PC-9 (cell line): Measurements from ENCODE around the gene SPEG. TPM values are rescaled to one million over a fixed set of nuclear protein-coding genes. Genes with fewer than 3 reads are reported as not detected.

Experiments
- BruUV-seq: library from RNA; stranded (reverse); fragments of 400-500 nt; replicated peaks from 2 replicates; lab custom pipeline; 2021; lab: Mats Ljungman, UMichigan
- CTCF ChIA-PET: fragments of 300-600 bp; sonication (Branson Sonifier 250); formaldehyde crosslinking; loops from one replicate; lab custom pipeline; 2022; ENCODE audit warnings: antibody characterized with exemption; lab: Charles Lee
- POLR2A ChIA-PET: fragments of 300-600 bp; sonication (Branson Sonifier 250); formaldehyde crosslinking; loops from one replicate; lab custom pipeline; 2022; ENCODE audit warnings: antibody characterized with exemption; ENCODE audit not compliant: unreplicated experiment; lab: Charles Lee
- DNase-seq, 2 experiments: peaks; one replicate each; pipeline versions ENCODE4 v3.0.0 to v3.0.0-alpha.2; 2015 to 2022; ENCODE audit warnings: mixed read lengths in 1 of 2
- H2AFZ ChIP-seq: fragments of 200-600 bp; sonication (generic); 2 replicates; pipeline ENCODE4 v1.8.1; 2017; ENCODE audit warnings: antibody characterized with exemption
- H3F3A ChIP-seq: fragments of 200-600 bp; sonication (generic); 2 replicates; pipeline ENCODE4 v1.8.1; 2017; ENCODE audit warnings: antibody characterized with exemption, mild to moderate bottlenecking, low read depth; ENCODE audit not compliant: insufficient read depth
- H3K27ac ChIP-seq: fragments of 200-600 bp; sonication (generic); 2 replicates; pipeline ENCODE4 v1.6.1; 2016; ENCODE audit warnings: mixed run types
- H3K27me3 ChIP-seq: fragments of 200-600 bp; sonication (generic); 2 replicates; pipeline ENCODE4 v1.6.1; 2016; ENCODE audit warnings: low read depth, mixed run types; ENCODE audit not compliant: insufficient read depth
- H3K36me3 ChIP-seq: fragments of 200-600 bp; sonication (generic); 2 replicates; pipeline ENCODE4 v1.6.1; 2016; ENCODE audit warnings: low read depth, mixed run types
- H3K4me1 ChIP-seq: fragments of 200-600 bp; sonication (generic); replicated peaks from 2 replicates; pipeline ENCODE4 v1.6.1; 2016; ENCODE audit warnings: mixed run types; ENCODE audit not compliant: insufficient read depth
- H3K4me2 ChIP-seq: fragments of 200-600 bp; sonication (generic); 2 replicates; pipeline ENCODE4 v1.6.1; 2017; ENCODE audit warnings: mixed run types
- H3K4me3 ChIP-seq: fragments of 200-600 bp; sonication (generic); 2 replicates; pipeline ENCODE4 v1.6.1; 2016; ENCODE audit warnings: mixed run types
- H3K79me2 ChIP-seq: fragments of 200-600 bp; sonication (generic); 2 replicates; pipeline ENCODE4 v1.6.1; 2017; ENCODE audit warnings: low read depth, mixed run types
- H3K9me2 ChIP-seq: fragments of 200-600 bp; sonication (generic); 2 replicates; pipeline ENCODE4 v1.8.1; 2017; ENCODE audit warnings: mild to moderate bottlenecking; ENCODE audit not compliant: insufficient read depth
- H3K9me3 ChIP-seq: fragments of 200-600 bp; sonication (generic); 2 replicates; pipeline ENCODE4 v1.8.1; 2016; ENCODE audit warnings: low read depth; ENCODE audit not compliant: insufficient read depth
- H4K20me1 ChIP-seq: fragments of 200-600 bp; sonication (generic); 2 replicates; pipeline ENCODE4 v1.8.1; 2017; ENCODE audit not compliant: insufficient read depth
- CTCF ChIP-seq: fragments of 200-600 bp; sonication (generic); conservative IDR thresholded peaks from 2 replicates; pipeline ENCODE4 v1.6.1; 2017; ENCODE audit warnings: mixed run types, antibody characterized with exemption, mild to moderate bottlenecking, moderate library complexity
- EZH2 ChIP-seq: fragments of 200-600 bp; sonication (generic); IDR thresholded peaks from 2 replicates; pipeline ENCODE4 v1.8.0; 2017; ENCODE audit warnings: antibody characterized with exemption, low read depth
- intact Hi-C: fragments of 100-400 bp; cut with micrococcal nuclease; formaldehyde crosslinking; loops from one replicate; pipeline ENCODE4 v1.10.0; 2022; ENCODE audit not compliant: unreplicated experiment
- total RNA-seq: library from RNA; stranded (reverse); gene quantifications from 2 replicates; pipeline ENCODE4 v1.2.3, GENCODE V29; 2021

The SPEG gene
- total RNA-seq, 1 experiment from 2014 or later, result 46.8 TPM

- Histone ChIP-seq H3K4me3 (no peak overlapping the region), H3K9me2 (no peaks in the 10 kb centered on the region), H3K9me3 (no peaks in the 10 kb centered on the region), H2AFZ (no peak overlapping the region), H3K27ac (no peak overlapping the region), H3K4me2 (no peak overlapping the region), H3K79me2 (no peaks in the 10 kb centered on the region), H3K27me3 (no peaks in the 10 kb centered on the region), H3K36me3 (no peaks in the 10 kb centered on the region), H3F3A (no peaks in the 10 kb centered on the region), H4K20me1 (no peaks in the 10 kb centered on the region), H3K4me1 (no peaks in the 10 kb centered on the region)
- no TSS peak for BruUV-seq
- ChIA-PET CTCF (no interaction called here), POLR2A (no interaction called here)
- DNase-seq, result no peak
- intact Hi-C loops, result no loop called here
- TF ChIP-seq EZH2 (no peak), CTCF (no peak)
These were observed 49.1 kb downstream of the SPEG start for GRCh38 chr2:219483451-219484342.

GRCh38 chr2:219484343-219485200 lies 49.9 kb downstream of the SPEG start:
- Histone ChIP-seq H3K27me3 (no peaks in the 10 kb centered on the region), H2AFZ (no peak overlapping the region), H4K20me1 (no peaks in the 10 kb centered on the region), H3K4me3 (no peak overlapping the region), H3K36me3 (no peaks in the 10 kb centered on the region), H3K4me2 (no peak overlapping the region), H3K9me3 (no peaks in the 10 kb centered on the region), H3K79me2 (no peaks in the 10 kb centered on the region), H3K4me1 (no peaks in the 10 kb centered on the region), H3K9me2 (no peaks in the 10 kb centered on the region), H3K27ac (no peak overlapping the region), H3F3A (no peaks in the 10 kb centered on the region)
- no TSS peak for BruUV-seq
- intact Hi-C loops, result no loop called here
- ChIA-PET POLR2A (no interaction called here), CTCF (no interaction called here)
- no peak for DNase-seq
- no peak for TF ChIP-seq CTCF

GRCh38 chr2:219485201-219485580 lies 50.5 kb downstream of the SPEG start:
- CTCF ChIA-PET, result no interaction called here
- POLR2A ChIA-PET, result no interaction called here
- Histone ChIP-seq H3K4me2 (no peak overlapping the region), H3K9me3 (no peaks in the 10 kb centered on the region), H3K4me1 (no peaks in the 10 kb centered on the region), H4K20me1 (no peaks in the 10 kb centered on the region), H3K27ac (no peak overlapping the region), H3K36me3 (no peaks in the 10 kb centered on the region), H3K9me2 (no peaks in the 10 kb centered on the region), H2AFZ (no peak overlapping the region), H3K4me3 (no peak overlapping the region), H3K79me2 (no peaks in the 10 kb centered on the region), H3F3A (no peaks in the 10 kb centered on the region), H3K27me3 (no peaks in the 10 kb centered on the region)
- DNase-seq, result no peak
- TF ChIP-seq EZH2, result no peak
- no peak for TF ChIP-seq CTCF
- BruUV-seq, result no TSS peak
- intact Hi-C loops, result no loop called here
